IgD-negative memory B cell (primary cell): ENCODE measurements around the gene RNF112. TPM values are rescaled to one million over a fixed set of nuclear protein-coding genes. Genes with fewer than 3 reads are reported as not detected.
"Not testable (repeated sequence)": the region's sequence is repeated elsewhere in the genome, so short reads cannot be mapped to it uniquely, and the experiment has no call there.

ENCODE experiments used
- H3K27ac Mint-ChIP-seq, 3 donors: one replicate each; pipeline ENCODE4 v1.8.0; 2020 to 2022; ENCODE audit warnings: mild to moderate bottlenecking in 3 of 3, mixed read lengths in 3 of 3, moderate library complexity in 1 of 3
- H3K27me3 Mint-ChIP-seq: one replicate; pipeline ENCODE4 v1.8.0; 2021; ENCODE audit warnings: mixed read lengths
- H3K36me3 Mint-ChIP-seq: one replicate; pipeline ENCODE4 v1.8.0; 2020; ENCODE audit warnings: mild to moderate bottlenecking, mixed read lengths
- H3K4me1 Mint-ChIP-seq, 3 donors: one replicate each; pipeline ENCODE4 v1.8.0; 2020 to 2022; ENCODE audit warnings: mixed read lengths in 3 of 3, mild to moderate bottlenecking in 1 of 3
- H3K4me3 Mint-ChIP-seq, 4 donors: one replicate each; pipeline ENCODE4 v1.8.0; 2020 to 2022; ENCODE audit warnings: mild to moderate bottlenecking in 4 of 4, mixed read lengths in 4 of 4, moderate library complexity in 3 of 4
- H3K9me3 Mint-ChIP-seq, 3 donors: one replicate each; pipeline ENCODE4 v1.8.0; 2020 to 2021; ENCODE audit warnings: mixed read lengths in 3 of 3, mild to moderate bottlenecking in 1 of 3
- polyA plus RNA-seq: library from polyadenylated mRNA; unstranded; fragments of 300-500 nt; fragmentation: Illumina TruSeq; gene quantifications from one replicate; pipeline ENCODE4 v1.2.3, GENCODE V29; 2021

The RNF112 gene
- polyA plus RNA-seq, 1 donor from 2014 or later: not detected

DNA sequence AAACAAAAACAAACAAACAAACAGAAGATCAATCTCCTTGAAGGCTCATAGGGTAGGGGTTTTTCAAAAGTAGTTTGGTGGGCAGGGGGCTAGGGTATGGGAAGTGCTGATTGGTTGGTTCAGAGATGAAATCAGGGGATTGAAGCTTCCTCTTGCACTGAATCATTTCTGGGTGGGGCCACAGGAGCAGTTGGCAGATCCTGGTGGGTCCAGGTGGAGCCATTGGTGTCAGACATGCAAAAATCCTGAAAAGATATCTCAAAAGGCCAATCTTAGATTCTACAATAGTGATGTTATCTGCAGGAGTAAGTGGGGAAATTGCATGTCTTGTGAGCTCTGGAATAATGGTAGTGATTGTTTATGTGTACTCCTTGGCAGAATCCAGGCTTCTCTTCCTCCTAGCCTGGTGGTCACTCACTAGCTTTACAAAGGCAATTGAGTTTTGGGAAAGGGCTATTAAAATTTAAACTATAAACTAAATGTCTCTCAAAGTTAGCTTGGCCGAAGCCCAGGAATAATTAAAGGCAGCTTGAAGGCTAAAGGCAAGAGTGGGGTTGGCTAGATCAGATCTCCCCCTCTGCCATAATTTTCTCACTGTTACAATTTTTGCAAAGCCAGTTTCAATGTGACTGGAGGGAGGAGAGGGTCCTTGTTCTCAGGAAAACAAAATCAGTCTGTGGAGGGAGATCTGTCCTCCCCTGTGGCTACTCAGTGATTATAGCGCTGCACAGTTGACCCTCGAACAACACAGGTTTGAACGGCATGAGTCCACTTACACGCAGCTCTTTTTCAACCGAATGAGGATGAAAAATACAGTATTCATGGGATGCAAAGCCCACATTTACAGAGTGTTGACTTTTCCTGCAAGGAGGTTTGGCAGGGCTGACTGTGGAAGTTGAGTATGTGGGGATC lies 45.2 kb downstream of the RNF112 start:
- H3K4me1 Mint-ChIP-seq: peaks cover 9 to 14% (median 12%) of the 10 kb centered on the region in 3 donors
- H3K36me3 Mint-ChIP-seq: no peaks in the 10 kb centered on the region
- no peak overlapping the region for H3K4me3 Mint-ChIP-seq
- H3K9me3 Mint-ChIP-seq: no peaks in the 10 kb centered on the region
- H3K27me3 Mint-ChIP-seq: peaks cover 7% of the 10 kb centered on the region
- H3K27ac Mint-ChIP-seq: peak overlapping the region in 1 of 3 donors; percentile 42

DNA sequence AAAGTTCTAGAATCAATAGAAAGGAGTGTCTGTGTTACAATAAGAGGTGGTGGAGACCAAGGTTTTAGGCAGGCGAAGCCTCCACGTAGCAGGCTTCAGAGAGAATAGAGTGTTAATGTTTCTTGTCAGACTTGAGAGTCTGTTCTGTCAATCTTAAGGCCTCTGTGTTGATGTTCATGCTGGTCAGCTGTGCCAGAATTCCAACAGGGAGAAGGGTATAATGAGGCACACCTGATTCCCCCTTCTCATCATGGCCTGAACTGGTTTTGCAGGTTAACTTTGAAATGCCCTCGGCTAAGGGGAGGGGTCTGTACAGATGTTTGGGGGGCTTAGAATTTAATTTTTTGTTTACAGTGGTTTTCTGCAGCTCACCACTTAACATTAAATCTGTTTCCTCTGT lies 46.0 kb downstream of the RNF112 start:
- Mint-ChIP-seq H3K27ac (no peak overlapping the region), H3K4me1 (peaks cover 15 to 18% (median 18%) of the 10 kb centered on the region in 3 donors), H3K36me3 (peaks cover 1% of the 10 kb centered on the region), H3K4me3 (no peak overlapping the region), H3K9me3 (no peaks in the 10 kb centered on the region), H3K27me3 (peaks cover 4% of the 10 kb centered on the region)

DNA sequence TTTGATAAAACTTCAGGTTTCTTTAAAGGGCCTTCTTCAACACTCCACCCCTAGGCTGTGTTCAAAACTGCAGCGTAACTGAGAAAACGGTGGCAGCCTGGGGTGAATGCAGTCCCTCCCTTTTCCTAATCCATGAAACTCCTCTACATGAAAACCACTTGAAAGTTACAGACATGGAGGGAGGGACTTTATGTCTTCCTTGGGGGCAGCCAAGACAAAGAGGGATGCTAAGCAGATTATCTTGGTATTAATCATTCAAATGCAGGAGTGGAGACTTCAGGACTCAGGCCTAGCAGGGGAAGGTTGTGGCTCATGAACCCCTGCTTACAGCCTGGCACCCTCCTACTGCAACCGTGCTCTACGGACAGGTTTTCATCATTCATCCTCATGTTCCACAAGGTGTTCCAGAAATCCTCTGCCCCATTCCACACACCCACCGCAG lies 46.8 kb downstream of the RNF112 start:
- Mint-ChIP-seq H3K9me3 (no peaks in the 10 kb centered on the region), H3K4me3 (no peak overlapping the region), H3K27ac (no peak overlapping the region), H3K27me3 (peaks cover 2% of the 10 kb centered on the region), H3K4me1 (peaks cover 19 to 24% (median 22%) of the 10 kb centered on the region in 3 donors), H3K36me3 (peaks cover 1% of the 10 kb centered on the region)

DNA sequence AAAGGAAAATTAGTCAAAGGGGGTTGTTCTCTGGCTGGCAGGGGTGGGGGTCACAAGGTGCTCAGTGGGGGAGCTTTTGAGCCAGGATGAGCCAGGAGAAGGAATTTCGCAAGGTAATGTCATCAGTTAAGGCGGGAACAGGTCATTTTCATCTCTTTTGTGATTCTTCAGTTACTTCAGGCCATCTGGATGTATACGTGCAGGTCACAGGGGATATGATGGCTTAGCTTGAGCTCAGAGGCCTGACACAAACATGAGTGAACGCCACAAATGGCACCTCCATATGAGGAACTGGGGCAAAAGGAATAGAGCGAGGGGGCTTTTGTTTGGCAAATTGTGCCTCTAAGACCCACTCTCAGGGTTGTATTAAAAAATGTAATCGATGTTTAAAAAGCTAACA lies 47.4 kb downstream of the RNF112 start:
- not testable (repeated sequence) for H3K27ac Mint-ChIP-seq, H3K4me3 Mint-ChIP-seq, H3K36me3 Mint-ChIP-seq, H3K27me3 Mint-ChIP-seq, H3K9me3 Mint-ChIP-seq
- H3K4me1 Mint-ChIP-seq: peaks cover 26 to 30% (median 28%) of the 10 kb centered on the region in 3 donors

DNA sequence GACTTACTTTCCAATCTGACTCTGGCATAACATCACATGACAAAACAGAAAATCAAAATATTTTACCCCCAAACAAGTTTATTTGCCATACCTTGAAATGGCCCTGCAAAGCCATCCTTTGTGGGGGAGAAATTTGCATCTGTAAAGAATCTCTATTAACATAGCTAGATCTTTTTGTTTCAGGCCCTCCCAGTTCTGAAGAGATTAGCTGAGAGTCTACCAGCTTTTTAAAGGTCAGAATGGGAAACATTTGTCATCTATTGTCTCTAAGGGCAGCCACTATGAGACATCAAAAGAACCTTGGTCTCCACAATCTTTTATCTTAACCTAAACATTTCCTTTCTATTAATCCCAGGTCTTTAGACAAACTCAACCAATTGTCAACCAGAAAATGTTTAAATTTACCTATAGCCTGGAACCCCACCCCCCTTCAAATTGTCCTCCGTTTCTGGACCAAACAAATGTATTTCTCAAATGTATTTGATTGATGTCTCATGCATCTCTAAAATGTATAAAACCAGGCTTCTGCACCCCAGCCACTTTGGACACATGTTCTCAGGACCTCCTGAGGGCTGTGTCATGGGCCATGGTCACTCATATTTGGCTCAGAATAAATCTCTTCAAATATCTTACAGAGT lies 48.1 kb downstream of the RNF112 start:
- not testable (repeated sequence) for H3K27me3 Mint-ChIP-seq, H3K4me3 Mint-ChIP-seq, H3K9me3 Mint-ChIP-seq, H3K36me3 Mint-ChIP-seq
- H3K4me1 Mint-ChIP-seq: peaks cover 31 to 34% (median 33%) of the 10 kb centered on the region in 3 donors
- H3K27ac Mint-ChIP-seq: peak overlapping the region in 1 of 3 donors; percentile 74

DNA sequence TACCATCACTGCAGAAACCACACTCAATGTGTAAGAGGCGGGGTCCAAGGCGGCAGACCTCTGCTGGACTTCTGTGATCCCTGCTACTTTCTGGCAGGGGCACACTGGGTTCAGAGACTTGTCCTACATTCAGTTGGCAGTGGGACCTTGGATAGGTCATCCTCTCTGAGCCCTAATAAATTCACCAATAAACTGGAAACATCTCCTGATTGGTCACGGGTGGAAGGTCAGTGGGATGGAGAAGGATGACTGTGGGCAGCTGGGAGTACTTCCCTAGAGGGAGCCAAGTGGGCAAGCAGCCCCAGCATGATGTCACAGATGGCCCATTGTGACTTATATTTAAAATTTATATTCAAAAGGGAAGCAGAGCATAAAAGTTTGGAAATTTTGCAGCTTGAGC lies 49.7 kb downstream of the RNF112 start:
- Mint-ChIP-seq H3K4me3 (peak overlapping the region in 1 of 4 donors; percentile 50), H3K36me3 (peaks cover 1% of the 10 kb centered on the region), H3K9me3 (no peaks in the 10 kb centered on the region)

DNA sequence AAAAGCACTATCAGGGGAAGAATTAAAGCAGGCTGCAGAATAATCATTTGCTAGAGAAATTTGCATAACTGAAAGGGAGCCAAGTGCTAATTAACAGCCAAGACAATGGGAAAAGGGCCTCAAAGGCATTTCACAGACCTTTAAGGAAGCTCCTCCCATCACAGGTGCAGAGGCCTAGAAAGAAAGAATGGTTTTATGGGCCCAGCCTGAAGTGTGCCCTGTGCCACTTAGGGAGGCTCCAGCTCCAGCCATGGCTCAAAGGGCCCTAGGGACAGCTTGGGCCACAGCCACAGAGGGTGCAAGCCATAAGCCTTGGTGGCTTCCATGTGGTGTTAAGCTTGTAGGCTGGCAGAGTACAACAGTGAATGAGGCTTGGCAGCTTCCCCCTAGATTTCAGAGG lies 50.1 kb downstream of the RNF112 start:
- Mint-ChIP-seq H3K27ac (peak overlapping the region; percentile 50 to 64 (median 56)), H3K27me3 (no peaks in the 10 kb centered on the region), H3K36me3 (peaks cover 1% of the 10 kb centered on the region), H3K4me3 (peak overlapping the region in 2 of 4 donors; percentile 73 to 81), H3K4me1 (peaks cover 33 to 44% (median 35%) of the 10 kb centered on the region in 3 donors), H3K9me3 (no peaks in the 10 kb centered on the region)

More for the DNA sequence above, 49.7 kb downstream of the RNF112 start:
- Mint-ChIP-seq H3K27ac (peak overlapping the region in 1 of 3 donors; percentile 56), H3K4me1 (peaks cover 33 to 44% (median 35%) of the 10 kb centered on the region in 3 donors), H3K27me3 (no peaks in the 10 kb centered on the region)

DNA sequence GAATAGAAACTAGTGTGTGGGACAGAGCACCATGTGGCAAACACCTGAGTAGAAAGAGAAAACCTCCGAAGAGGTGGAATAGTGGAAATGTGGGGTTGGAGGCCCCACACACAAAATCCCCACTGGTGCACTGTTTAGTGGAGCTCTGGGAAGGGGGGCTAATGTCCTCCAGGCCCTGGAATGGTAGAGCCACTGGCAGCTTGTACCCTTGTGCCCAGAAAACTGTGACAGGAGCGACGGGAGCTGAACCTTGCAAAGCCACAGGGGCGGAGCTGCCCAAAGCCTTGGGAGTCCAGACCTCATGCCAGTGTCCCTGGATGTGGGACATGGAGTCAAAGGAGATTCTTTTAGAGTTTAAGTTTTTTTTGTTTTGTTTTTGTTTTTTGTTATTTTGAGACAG lies 50.6 kb downstream of the RNF112 start:
- H3K4me3 Mint-ChIP-seq: peak overlapping the region in 2 of 4 donors; percentile 73 to 81
- H3K27me3 Mint-ChIP-seq: no peaks in the 10 kb centered on the region
- H3K36me3 Mint-ChIP-seq: peaks cover 1% of the 10 kb centered on the region
- H3K4me1 Mint-ChIP-seq: peaks cover 33 to 44% (median 36%) of the 10 kb centered on the region in 3 donors
- no peaks in the 10 kb centered on the region for H3K9me3 Mint-ChIP-seq
- H3K27ac Mint-ChIP-seq: peak overlapping the region in 2 of 3 donors; percentile 50 to 64

DNA sequence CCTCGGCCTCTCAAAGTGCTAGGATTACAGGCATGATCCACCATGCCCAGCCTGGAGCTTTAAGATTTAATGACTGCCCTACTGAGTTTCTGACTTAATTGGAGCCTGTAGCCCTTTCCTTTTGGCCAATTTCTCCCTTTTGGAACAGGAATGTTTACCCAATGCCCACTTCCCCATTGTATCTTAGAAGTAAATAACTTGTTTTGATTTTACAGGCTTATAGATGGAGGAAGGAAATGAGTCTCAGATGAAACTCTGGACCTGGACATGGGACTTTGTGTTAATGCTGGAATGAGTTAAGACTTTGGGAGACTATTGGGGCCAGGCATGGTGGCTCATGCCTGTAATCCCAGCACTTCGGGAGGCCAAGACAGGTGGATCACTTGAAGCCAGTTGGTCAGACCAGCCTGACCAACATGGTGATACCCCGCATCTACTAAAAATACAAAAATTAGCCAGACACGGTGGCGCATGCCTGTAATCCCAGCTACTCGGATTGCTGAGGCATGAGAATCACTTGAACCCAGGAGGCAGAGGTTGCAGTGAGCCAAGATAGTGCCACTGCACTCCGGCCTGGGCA lies 51.5 kb downstream of the RNF112 start:
- H3K27me3 Mint-ChIP-seq, H3K9me3 Mint-ChIP-seq, H3K36me3 Mint-ChIP-seq: not testable (repeated sequence)
- H3K27ac Mint-ChIP-seq: peak overlapping the region; percentile 64 to 97 (median 91)
- H3K4me3 Mint-ChIP-seq: peak overlapping the region in 2 of 4 donors; percentile 9 to 77
- peaks cover 28 to 42% (median 37%) of the 10 kb centered on the region in 3 donors for H3K4me1 Mint-ChIP-seq

DNA sequence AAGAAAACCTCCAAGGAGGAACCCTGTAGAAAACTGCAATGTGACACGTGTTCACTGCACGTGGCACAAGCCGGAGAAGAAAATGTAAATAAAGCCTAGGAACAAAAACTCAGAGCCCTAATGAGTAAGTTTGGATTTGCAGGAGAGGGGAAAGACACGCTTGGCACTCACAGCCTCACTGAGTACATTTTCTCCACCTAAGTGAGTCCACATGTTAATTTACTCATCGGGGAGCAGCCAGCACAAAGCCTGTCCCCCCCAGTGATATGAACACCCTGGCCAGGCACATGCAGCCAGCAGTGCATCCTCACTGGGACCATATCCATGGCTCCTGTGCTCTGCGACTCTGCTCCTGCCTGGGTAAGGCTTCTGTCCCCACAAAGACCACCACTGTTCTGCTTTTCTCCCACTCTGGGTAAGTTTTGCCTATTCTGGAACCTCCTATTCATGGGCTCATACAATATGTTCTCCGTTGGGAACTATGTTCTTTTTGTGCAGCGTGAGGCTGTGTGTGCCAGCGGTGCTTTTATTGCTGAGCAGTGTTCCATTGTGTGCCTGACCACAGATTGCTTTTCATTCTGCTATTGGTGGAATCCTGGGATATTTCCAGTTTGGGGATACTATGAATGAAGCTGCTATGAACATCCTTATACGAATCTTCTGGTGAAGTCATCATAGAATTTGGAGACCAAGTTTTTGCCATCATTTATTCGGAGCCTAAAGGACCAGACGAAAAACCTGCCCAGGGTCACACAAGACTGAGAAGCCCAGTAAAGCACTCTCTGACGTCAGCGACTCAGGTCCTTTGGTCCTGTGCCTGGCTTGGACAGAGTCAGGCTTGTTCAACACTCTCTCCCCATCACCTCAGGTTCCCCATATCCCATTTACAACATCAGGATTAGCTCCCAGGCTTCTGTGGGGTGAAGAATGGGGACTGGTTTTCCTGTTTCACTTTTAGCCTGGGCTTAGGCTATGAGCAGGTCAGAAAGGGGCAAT lies 53.3 kb downstream of the RNF112 start:
- Mint-ChIP-seq H3K27me3 (no peaks in the 10 kb centered on the region), H3K4me1 (peaks cover 30 to 42% (median 38%) of the 10 kb centered on the region in 3 donors), H3K9me3 (no peaks in the 10 kb centered on the region), H3K4me3 (peak overlapping the region in 3 of 4 donors; percentile 60 to 81 (median 77)), H3K36me3 (peaks cover 1% of the 10 kb centered on the region), H3K27ac (peak overlapping the region; percentile 64 to 97 (median 91))

Other genes with a start within 250 kb of the RNF112 start
- gene EPN2, start 173.9 kb upstream of the RNF112 start, polyA plus RNA-seq: 16.4 TPM
- gene B9D1, start 48.5 kb upstream of the RNF112 start, polyA plus RNA-seq: 5.0 TPM
- 10.8 TPM for gene MAPK7, start 32.7 kb upstream of the RNF112 start, polyA plus RNA-seq
- not detected for gene MFAP4, start 24.0 kb upstream of the RNF112 start, polyA plus RNA-seq
- not detected for gene SLC47A1, start 122.6 kb downstream of the RNF112 start, polyA plus RNA-seq
- gene ALDH3A2, start 237.5 kb downstream of the RNF112 start, polyA plus RNA-seq: 21.8 TPM